VCaP (cell line): ENCODE data around the gene FUS.
"Not testable (repeated sequence)": the region's sequence is repeated elsewhere in the genome, so short reads cannot be mapped to it uniquely, and the experiment has no call there.

ENCODE experiments used
- H3K27ac ChIP-seq: fragments of 450-650 bp; 2 replicates; pipeline ENCODE4 v1.5.1; 2017
- CTCF ChIP-seq: fragments of 450-650 bp; conservative IDR thresholded peaks from 2 replicates; pipeline ENCODE4 v1.5.1; 2017; ENCODE audit warnings: mild to moderate bottlenecking, moderate library complexity

Gene FUS

GRCh38 chr16:31199430-31200041 is 19.6 kb downstream of the FUS start:
- H3K27ac ChIP-seq = no peak overlapping the region
- TF ChIP-seq CTCF = no peak

- not testable (repeated sequence) for H3K27ac ChIP-seq
Observed at GRCh38 chr16:31200111-31200510, 20.2 kb downstream of the FUS start.

- no peak for TF ChIP-seq CTCF
- H3K27ac ChIP-seq = no peak overlapping the region
Observed at GRCh38 chr16:31200821-31201568, 21.1 kb downstream of the FUS start.

GRCh38 chr16:31201582-31202413 is 21.9 kb downstream of the FUS start:
- H3K27ac ChIP-seq = no peak overlapping the region
- no peak for TF ChIP-seq CTCF

- H3K27ac ChIP-seq = no peak within 1 kb of the TSS
- TF ChIP-seq CTCF = no peak
Observed at GRCh38 chr16:31202414-31203375, 22.8 kb downstream of the FUS start, which contains the start of gene PYCARD. Gene PYCARD (minus strand): TSS chr16:31202760. CDS start chr16:31202690, 70 bp downstream.

- no peak overlapping the region for H3K27ac ChIP-seq
- TF ChIP-seq CTCF = no peak
Observed at GRCh38 chr16:31204871-31205666, 25.1 kb downstream of the FUS start.

GRCh38 chr16:31206776-31207175 is 26.8 kb downstream of the FUS start:
- no peak overlapping the region for H3K27ac ChIP-seq
- TF ChIP-seq CTCF = no peak
